ENCODE data around the gene SCTR.

SCTR gene

DNA sequence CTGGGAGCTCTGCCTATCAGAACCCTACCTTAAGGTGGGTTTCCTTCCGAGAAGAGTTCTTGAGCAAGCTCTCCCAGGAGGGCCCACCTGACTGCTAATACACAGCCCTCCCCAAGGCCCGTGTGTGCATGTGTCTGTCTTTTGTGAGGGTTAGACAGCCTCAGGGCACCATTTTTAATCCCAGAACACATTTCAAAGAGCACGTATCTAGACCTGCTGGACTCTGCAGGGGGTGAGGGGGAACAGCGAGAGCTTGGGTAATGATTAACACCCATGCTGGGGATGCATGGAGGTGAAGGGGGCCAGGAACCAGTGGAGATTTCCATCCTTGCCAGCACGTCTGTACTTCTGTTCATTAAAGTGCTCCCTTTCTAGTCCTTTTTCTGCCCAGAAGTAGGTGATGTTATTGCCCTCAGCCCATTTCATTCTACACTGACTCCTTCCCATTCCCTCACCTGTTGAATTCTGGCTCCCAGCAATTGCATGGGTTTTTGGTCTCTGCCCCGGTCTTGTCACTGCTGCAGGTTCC, 86.1 kb downstream of the SCTR start:
- Histone ChIP-seq H3F3A (ENCODE audit: insufficient read depth, low read length) (no peaks in the 10 kb centered on the region), H3K27me3 (replicated peaks; ENCODE audit: insufficient read depth, low read length) (no peaks in the 10 kb centered on the region), H3K36me3 (replicated peaks; ENCODE audit: insufficient read depth, low read length) (no peaks in the 10 kb centered on the region), H3K4me3 (ENCODE audit: low read length) (no peak overlapping the region), H3K9ac (ENCODE audit: low read length) (no peak overlapping the region), H3K9me2 (replicated peaks; ENCODE audit: insufficient read depth, low read length) (no peaks in the 10 kb centered on the region), H3K4me2 (ENCODE audit: low read depth, low read length) (no peak overlapping the region), H3K4me1 (ENCODE audit: low read length) (no peaks in the 10 kb centered on the region), H3K79me2 (ENCODE audit: low read length) (no peaks in the 10 kb centered on the region), H3K27ac (ENCODE audit: low read length) (no peak overlapping the region), H4K20me1 (ENCODE audit: insufficient read depth, low read length) (no peaks in the 10 kb centered on the region), H2AFZ (ENCODE audit: low read length) (no peak overlapping the region), H3K9me3 (replicated peaks; ENCODE audit: insufficient read depth, low read length) (no peaks in the 10 kb centered on the region)
- DNase-seq, result no peak
- TF ChIP-seq EZH2 (optimal IDR thresholded peaks at IDR 0.05; ENCODE audit: low read depth, low read length) (no peak), EZH2phosphoT487 (IDR thresholded peaks at IDR 0.05; ENCODE audit: low read length) (no peak)
- TF ChIP-seq, protein P1, sequence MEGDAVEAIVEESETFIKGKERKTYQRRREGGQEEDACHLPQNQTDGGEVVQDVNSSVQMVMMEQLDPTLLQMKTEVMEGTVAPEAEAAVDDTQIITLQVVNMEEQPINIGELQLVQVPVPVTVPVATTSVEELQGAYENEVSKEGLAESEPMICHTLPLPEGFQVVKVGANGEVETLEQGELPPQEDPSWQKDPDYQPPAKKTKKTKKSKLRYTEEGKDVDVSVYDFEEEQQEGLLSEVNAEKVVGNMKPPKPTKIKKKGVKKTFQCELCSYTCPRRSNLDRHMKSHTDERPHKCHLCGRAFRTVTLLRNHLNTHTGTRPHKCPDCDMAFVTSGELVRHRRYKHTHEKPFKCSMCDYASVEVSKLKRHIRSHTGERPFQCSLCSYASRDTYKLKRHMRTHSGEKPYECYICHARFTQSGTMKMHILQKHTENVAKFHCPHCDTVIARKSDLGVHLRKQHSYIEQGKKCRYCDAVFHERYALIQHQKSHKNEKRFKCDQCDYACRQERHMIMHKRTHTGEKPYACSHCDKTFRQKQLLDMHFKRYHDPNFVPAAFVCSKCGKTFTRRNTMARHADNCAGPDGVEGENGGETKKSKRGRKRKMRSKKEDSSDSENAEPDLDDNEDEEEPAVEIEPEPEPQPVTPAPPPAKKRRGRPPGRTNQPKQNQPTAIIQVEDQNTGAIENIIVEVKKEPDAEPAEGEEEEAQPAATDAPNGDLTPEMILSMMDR (IDR thresholded peaks at IDR 0.05; ENCODE audit: low read length), result no peak

DNA sequence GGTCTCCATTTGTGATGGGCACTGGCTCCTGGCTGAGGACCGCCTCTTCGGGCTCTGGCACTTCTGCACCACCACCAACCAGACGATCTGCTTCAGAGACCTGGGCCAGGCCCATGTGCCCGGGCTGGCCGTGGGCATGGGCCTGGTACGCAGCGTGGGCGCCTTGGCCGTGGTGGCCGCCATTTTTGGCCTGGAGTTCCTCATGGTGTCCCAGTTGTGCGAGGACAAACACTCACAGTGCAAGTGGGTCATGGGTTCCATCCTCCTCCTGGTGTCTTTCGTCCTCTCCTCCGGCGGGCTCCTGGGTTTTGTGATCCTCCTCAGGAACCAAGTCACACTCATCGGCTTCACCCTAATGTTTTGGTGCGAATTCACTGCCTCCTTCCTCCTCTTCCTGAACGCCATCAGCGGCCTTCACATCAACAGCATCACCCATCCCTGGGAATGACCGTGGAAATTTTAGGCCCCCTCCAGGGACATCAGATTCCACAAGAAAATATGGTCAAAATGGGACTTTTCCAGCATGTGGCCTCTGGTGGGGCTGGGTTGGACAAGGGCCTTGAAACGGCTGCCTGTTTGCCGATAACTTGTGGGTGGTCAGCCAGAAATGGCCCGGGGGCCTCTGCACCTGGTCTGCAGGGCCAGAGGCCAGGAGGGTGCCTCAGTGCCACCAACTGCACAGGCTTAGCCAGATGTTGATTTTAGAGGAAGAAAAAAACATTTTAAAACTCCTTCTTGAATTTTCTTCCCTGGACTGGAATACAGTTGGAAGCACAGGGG, 87.1 kb downstream of the SCTR start:
- no peak overlapping the region for H3K4me3 ChIP-seq (ENCODE audit: low read length)
- H2AFZ ChIP-seq (ENCODE audit: low read length), result no peak overlapping the region

DNA sequence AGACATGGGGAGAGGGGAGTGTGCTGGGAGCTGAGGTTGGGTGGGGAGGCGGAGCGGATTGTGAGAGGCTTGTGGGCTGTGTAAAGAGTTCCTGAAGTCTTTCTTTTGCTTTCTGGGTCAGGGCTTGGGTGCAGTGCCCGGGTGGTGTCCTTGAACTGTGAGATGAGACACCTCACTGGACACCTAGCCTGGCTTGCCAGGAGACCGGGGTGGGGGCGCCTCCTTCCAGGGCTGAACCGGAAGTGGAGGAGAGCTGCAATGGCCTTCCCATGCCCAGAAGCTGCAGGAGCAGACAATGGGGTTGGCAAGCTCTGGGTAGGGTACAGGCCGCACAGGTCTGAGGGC, 88.4 kb downstream of the SCTR start:
- Histone ChIP-seq H3K27ac (ENCODE audit: low read length) (no peak overlapping the region), H3K4me1 (ENCODE audit: low read length) (peaks cover 7% of the 10 kb centered on the region; the same call in 1 of the 2 replicates), H3F3A (ENCODE audit: insufficient read depth, low read length) (peaks cover 4% of the 10 kb centered on the region), H3K4me3 (ENCODE audit: low read length) (no peak overlapping the region), H3K9ac (ENCODE audit: low read length) (no peak overlapping the region), H3K36me3 (replicated peaks; ENCODE audit: insufficient read depth, low read length) (no peaks in the 10 kb centered on the region), H2AFZ (ENCODE audit: low read length) (no peak overlapping the region), H3K9me2 (replicated peaks; ENCODE audit: insufficient read depth, low read length) (no peaks in the 10 kb centered on the region), H3K9me3 (replicated peaks; ENCODE audit: insufficient read depth, low read length) (no peaks in the 10 kb centered on the region), H3K79me2 (ENCODE audit: low read length) (no peaks in the 10 kb centered on the region), H3K4me2 (ENCODE audit: low read depth, low read length) (no peak overlapping the region), H3K27me3 (replicated peaks; ENCODE audit: insufficient read depth, low read length) (no peaks in the 10 kb centered on the region), H4K20me1 (ENCODE audit: insufficient read depth, low read length) (no peaks in the 10 kb centered on the region)
- TF ChIP-seq EZH2phosphoT487 (IDR thresholded peaks at IDR 0.05; ENCODE audit: low read length) (no peak), EZH2 (optimal IDR thresholded peaks at IDR 0.05; ENCODE audit: low read depth, low read length) (no peak)
- TF ChIP-seq, protein P1 (IDR thresholded peaks at IDR 0.05; ENCODE audit: low read length), result no peak
- no peak for DNase-seq

More for the DNA sequence above, 87.1 kb downstream of the SCTR start:
- Histone ChIP-seq H4K20me1 (ENCODE audit: insufficient read depth, low read length) (no peaks in the 10 kb centered on the region), H3K36me3 (replicated peaks; ENCODE audit: insufficient read depth, low read length) (no peaks in the 10 kb centered on the region), H3K9me3 (replicated peaks; ENCODE audit: insufficient read depth, low read length) (no peaks in the 10 kb centered on the region), H3K4me2 (ENCODE audit: low read depth, low read length) (no peak overlapping the region), H3K27ac (ENCODE audit: low read length) (no peak overlapping the region), H3K9ac (ENCODE audit: low read length) (no peak overlapping the region), H3K27me3 (replicated peaks; ENCODE audit: insufficient read depth, low read length) (no peaks in the 10 kb centered on the region), H3K9me2 (replicated peaks; ENCODE audit: insufficient read depth, low read length) (no peaks in the 10 kb centered on the region), H3K4me1 (ENCODE audit: low read length) (0 out of 2 replicates have a peak, but pooled peaks cover under 1% of the 10 kb centered on the region), H3F3A (ENCODE audit: insufficient read depth, low read length) (no peaks in the 10 kb centered on the region), H3K79me2 (ENCODE audit: low read length) (no peaks in the 10 kb centered on the region)
- TF ChIP-seq EZH2phosphoT487 (IDR thresholded peaks at IDR 0.05; ENCODE audit: low read length), result no peak
- TF ChIP-seq, protein P1 (IDR thresholded peaks at IDR 0.05; ENCODE audit: low read length), result no peak
- no peak for TF ChIP-seq EZH2 (optimal IDR thresholded peaks at IDR 0.05; ENCODE audit: low read depth, low read length)
- no peak for DNase-seq
